Trophoblast cell (in vitro differentiated cells and primary cell): Measurements from ENCODE around the gene CDKL4.

Experiments used
- DNase-seq, 2 donors: peaks; one replicate each; pipeline ENCODE4 v3.0.0-alpha.2; 2016
- H2AFZ ChIP-seq: 2 replicates; pipeline ENCODE4 v1.6.1; 2013; ENCODE audit warnings: low read length, moderate library complexity, mild to moderate bottlenecking; ENCODE audit not compliant: insufficient read depth, poor library complexity
- H2AK5ac ChIP-seq: 2 replicates; pipeline ENCODE4 v1.6.1; 2013; ENCODE audit warnings: mild to moderate bottlenecking, low read length
- H2BK120ac ChIP-seq: 2 replicates; pipeline ENCODE4 v1.6.1; 2013; ENCODE audit warnings: low read length, mild to moderate bottlenecking, moderate library complexity; ENCODE audit not compliant: insufficient read depth, poor library complexity
- H2BK12ac ChIP-seq: 2 replicates; pipeline ENCODE4 v1.6.1; 2013; ENCODE audit warnings: mild to moderate bottlenecking, low read length, moderate library complexity
- H2BK5ac ChIP-seq: 2 replicates; pipeline ENCODE4 v1.6.1; 2013; ENCODE audit warnings: low read length, low read depth, moderate library complexity, mild to moderate bottlenecking; ENCODE audit not compliant: poor library complexity
- H3K14ac ChIP-seq: 2 replicates; pipeline ENCODE4 v1.6.1; 2013; ENCODE audit warnings: mild to moderate bottlenecking, low read length
- H3K18ac ChIP-seq: 2 replicates; pipeline ENCODE4 v1.6.1; 2013; ENCODE audit warnings: mild to moderate bottlenecking, low read length
- H3K23ac ChIP-seq: 2 replicates; pipeline ENCODE4 v1.6.1; 2013; ENCODE audit warnings: low read length
- H3K27ac ChIP-seq: 2 replicates; pipeline ENCODE4 v1.5.1; 2013; ENCODE audit warnings: low read depth, mild to moderate bottlenecking, inconsistent platforms, low read length, moderate library complexity
- H3K27me3 ChIP-seq: 2 replicates; pipeline ENCODE4 v1.6.1; 2013; ENCODE audit warnings: inconsistent platforms, mild to moderate bottlenecking, low read length, moderate library complexity; ENCODE audit not compliant: insufficient read depth
- H3K36me3 ChIP-seq, 2 experiments: 1 replicate in 1 of 2; 2 replicates in 1 of 2; pipeline ENCODE4 v1.6.1; 2013; ENCODE audit warnings: low read length in 2 of 2, mild to moderate bottlenecking in 2 of 2, moderate library complexity in 1 of 2; ENCODE audit not compliant: insufficient read depth in 2 of 2, control insufficient read depth in 1 of 2
- H3K4ac ChIP-seq: 2 replicates; pipeline ENCODE4 v1.6.1; 2013; ENCODE audit warnings: low read depth, mild to moderate bottlenecking, low read length, moderate library complexity
- H3K4me1 ChIP-seq, 2 experiments: 1 replicate in 1 of 2; 2 replicates in 1 of 2; pipeline ENCODE4 v1.6.1; 2013; ENCODE audit warnings: low read length in 2 of 2, mild to moderate bottlenecking in 2 of 2, moderate library complexity in 1 of 2; ENCODE audit not compliant: insufficient read depth in 2 of 2, control insufficient read depth in 1 of 2
- H3K4me2 ChIP-seq: 2 replicates; pipeline ENCODE4 v1.6.1; 2013; ENCODE audit warnings: inconsistent platforms, mild to moderate bottlenecking, low read length, moderate library complexity
- H3K4me3 ChIP-seq: 2 replicates; pipeline ENCODE4 v1.5.1; 2013; ENCODE audit warnings: mild to moderate bottlenecking, low read depth, low read length, inconsistent platforms
- H3K79me1 ChIP-seq: one replicate; pipeline ENCODE4 v1.6.1; 2013; ENCODE audit warnings: low read length
- H3K79me2 ChIP-seq: 2 replicates; pipeline ENCODE4 v1.6.1; 2013; ENCODE audit warnings: low read length, mild to moderate bottlenecking; ENCODE audit not compliant: control insufficient read depth, insufficient read depth, poor library complexity
- H3K9ac ChIP-seq: 2 replicates; pipeline ENCODE4 v1.6.1; 2013; ENCODE audit warnings: mild to moderate bottlenecking, low read length
- H3K9me3 ChIP-seq: 2 replicates; pipeline ENCODE4 v1.6.1; 2013; ENCODE audit warnings: low read depth, mild to moderate bottlenecking, control low read depth, inconsistent platforms, low read length; ENCODE audit not compliant: insufficient read depth
- H4K12ac ChIP-seq: 2 replicates; pipeline ENCODE4 v1.6.1; 2013; ENCODE audit warnings: low read depth, mild to moderate bottlenecking, low read length, moderate library complexity
- H4K8ac ChIP-seq: 2 replicates; pipeline ENCODE4 v1.6.1; 2013; ENCODE audit warnings: low read depth, mild to moderate bottlenecking, low read length, moderate library complexity
- H4K91ac ChIP-seq: one replicate; pipeline ENCODE4 v1.6.1; 2013; ENCODE audit warnings: low read depth, mild to moderate bottlenecking, low read length, moderate library complexity
- WGBS: extraction: QIAGEN DNeasy Blood & Tissue Kit; methylation state at CpG from one replicate; pipeline ENCODE4 v1.1.7; 2013; ENCODE audit warnings: missing lambda C conversion rate; ENCODE audit not compliant: insufficient read length, insufficient coverage; ENCODE audit errors: extremely low coverage; 5-methylcytosine and 5-hydroxymethylcytosine counted together

Gene CDKL4

GRCh38 chr2:39164089-39164488 is 79.7 kb downstream of the CDKL4 start:
- Histone ChIP-seq H4K8ac (no peak overlapping the region), H2AFZ (no peak overlapping the region), H3K79me2 (no peaks in the 10 kb centered on the region), H3K36me3 (peaks cover 0 to 1% of the 10 kb centered on the region in 2 experiments), H4K12ac (no peak overlapping the region), H2AK5ac (no peak overlapping the region), H3K27me3 (no peaks in the 10 kb centered on the region), H3K27ac (no peak overlapping the region), H3K4ac (no peak overlapping the region), H3K23ac (no peak overlapping the region), H3K9me3 (no peaks in the 10 kb centered on the region), H3K4me2 (no peak overlapping the region), H3K9ac (no peak overlapping the region), H2BK120ac (no peak overlapping the region), H3K79me1 (no peaks in the 10 kb centered on the region), H3K4me3 (no peak overlapping the region), H3K4me1 (no peaks in the 10 kb centered on the region), H2BK5ac (no peak overlapping the region), H4K91ac (no peak overlapping the region), H3K18ac (no peak overlapping the region), H2BK12ac (no peak overlapping the region), H3K14ac (no peak overlapping the region)
- WGBS = no CpG with 5 or more reads among the region's 4 CpGs
- DNase-seq = no peak

DNA sequence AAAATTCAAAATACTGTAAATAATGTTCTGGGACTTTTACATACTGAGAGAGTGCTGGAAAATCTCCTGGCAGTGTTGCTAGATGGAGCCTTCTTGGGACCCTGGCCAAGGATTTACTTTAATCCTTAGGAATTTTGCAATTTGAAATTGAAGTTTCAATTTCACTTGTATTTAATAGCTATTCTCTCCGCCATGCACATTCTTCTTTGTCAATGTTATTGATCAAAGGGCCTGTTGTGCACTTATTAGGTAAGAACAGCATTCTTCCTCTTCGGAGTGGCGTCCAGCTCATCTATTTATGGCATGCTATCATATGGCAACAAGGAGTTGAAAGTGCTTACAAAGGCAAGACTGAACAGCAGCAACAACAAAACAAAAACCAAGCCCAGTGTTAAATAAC is 82.8 kb downstream of the CDKL4 start:
- Histone ChIP-seq H2BK120ac (no peak overlapping the region), H4K8ac (no peak overlapping the region), H3K14ac (no peak overlapping the region), H2BK5ac (no peak overlapping the region), H3K4ac (no peak overlapping the region), H2BK12ac (no peak overlapping the region), H2AK5ac (no peak overlapping the region), H3K23ac (no peak overlapping the region), H3K27ac (no peak overlapping the region), H3K4me3 (no peak overlapping the region), H3K18ac (no peak overlapping the region), H3K4me1 (no peaks in the 10 kb centered on the region), H3K79me2 (no peaks in the 10 kb centered on the region), H3K9me3 (no peaks in the 10 kb centered on the region), H3K9ac (no peak overlapping the region), H2AFZ (no peak overlapping the region), H3K79me1 (no peaks in the 10 kb centered on the region), H3K36me3 (peaks cover 0 to 1% of the 10 kb centered on the region in 2 experiments), H4K12ac (no peak overlapping the region), H4K91ac (no peak overlapping the region), H3K27me3 (no peaks in the 10 kb centered on the region), H3K4me2 (no peak overlapping the region)
- no CpG with 5 or more reads among the region's 3 CpGs for WGBS
- no peak for DNase-seq

- Histone ChIP-seq H3K4me1 (no peaks in the 10 kb centered on the region), H3K9me3 (no peaks in the 10 kb centered on the region), H4K8ac (no peak overlapping the region), H2BK5ac (no peak overlapping the region), H3K9ac (no peak overlapping the region), H3K4ac (no peak overlapping the region), H4K12ac (no peak overlapping the region), H2AFZ (no peak overlapping the region), H3K4me3 (no peak overlapping the region), H2BK12ac (no peak overlapping the region), H3K27me3 (no peaks in the 10 kb centered on the region), H3K23ac (no peak overlapping the region), H3K36me3 (peaks cover 0 to 1% of the 10 kb centered on the region in 2 experiments), H2AK5ac (no peak overlapping the region), H3K27ac (no peak overlapping the region), H2BK120ac (no peak overlapping the region), H3K79me2 (no peaks in the 10 kb centered on the region), H3K14ac (no peak overlapping the region), H3K79me1 (no peaks in the 10 kb centered on the region), H4K91ac (no peak overlapping the region), H3K4me2 (no peak overlapping the region), H3K18ac (no peak overlapping the region)
- no CpG with 5 or more reads among the region's 2 CpGs for WGBS
- no peak for DNase-seq
Observed at GRCh38 chr2:39159283-39159682, 84.5 kb downstream of the CDKL4 start.

DNA sequence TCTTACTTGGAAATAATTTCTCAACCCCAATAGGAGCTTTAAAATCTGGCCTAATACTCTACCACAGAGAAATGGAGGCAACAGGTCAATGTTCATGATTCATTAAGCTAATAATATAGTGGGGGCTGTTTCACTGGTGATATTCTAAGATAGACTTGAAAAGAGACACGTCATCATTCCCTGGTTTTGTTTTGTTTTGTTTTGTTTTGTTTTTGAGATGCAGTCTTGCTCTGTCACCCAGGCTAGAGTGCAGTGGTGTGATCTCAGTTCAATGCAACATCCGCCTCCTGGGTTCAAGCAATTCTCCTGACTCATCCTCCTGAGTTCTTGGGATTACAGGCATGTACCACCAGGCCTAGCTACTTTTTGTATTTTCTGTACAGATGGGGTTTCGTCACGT is 85.4 kb downstream of the CDKL4 start:
- H4K12ac ChIP-seq = no peak overlapping the region
- no peak overlapping the region for H2BK120ac ChIP-seq
- no peak overlapping the region for H3K4me3 ChIP-seq
- no peaks in the 10 kb centered on the region for H3K79me2 ChIP-seq
- H3K4me2 ChIP-seq = no peak overlapping the region
- H3K18ac ChIP-seq = no peak overlapping the region
- no peaks in the 10 kb centered on the region for H3K27me3 ChIP-seq
- H3K9me3 ChIP-seq = no peaks in the 10 kb centered on the region
- WGBS = no CpG with 5 or more reads among the region's 4 CpGs
- no peak overlapping the region for H2AK5ac ChIP-seq
- H3K4ac ChIP-seq = no peak overlapping the region
- H3K14ac ChIP-seq = no peak overlapping the region
- H3K4me1 ChIP-seq = no peaks in the 10 kb centered on the region
- H3K27ac ChIP-seq = no peak overlapping the region
- H3K9ac ChIP-seq = no peak overlapping the region
- H4K91ac ChIP-seq = no peak overlapping the region
- H3K79me1 ChIP-seq = no peaks in the 10 kb centered on the region
- H2BK5ac ChIP-seq = no peak overlapping the region
- peaks cover 0 to 1% of the 10 kb centered on the region in 2 experiments for H3K36me3 ChIP-seq
- no peak overlapping the region for H2BK12ac ChIP-seq
- H4K8ac ChIP-seq = no peak overlapping the region
- H2AFZ ChIP-seq = no peak overlapping the region
- peak; percentile 17 to 48 for DNase-seq
- H3K23ac ChIP-seq = no peak overlapping the region
